HCT116 (cell line): Measurements from ENCODE around the gene TJP2. TPM values are rescaled to one million over a fixed set of nuclear protein-coding genes. Genes with fewer than 3 reads are reported as not detected.
A peak's percentile ranks its signal among the peaks of the same experiment; 100 is the strongest.

ENCODE experiments used
- ATAC-seq: fragments of 200-7000 bp; cut with Tn5 transposase; 2 replicates; pipeline ENCODE4 v1.9.1; 2020; ENCODE audit warnings: mild to moderate bottlenecking, moderate library complexity
- BruUV-seq: library from RNA; stranded (reverse); fragments of 400-500 nt; replicated peaks from 2 replicates; lab custom pipeline; 2021; lab: Mats Ljungman, UMichigan
- CTCF ChIA-PET: fragments of 300-600 bp; sonication (Branson Sonifier 250); formaldehyde crosslinking; loops from one replicate; lab custom pipeline; 2021; ENCODE audit warnings: antibody characterized with exemption; lab: Charles Lee
- POLR2A ChIA-PET: fragments of 300-600, 350-600 bp; sonication (Branson Sonifier 250); formaldehyde crosslinking; loops from one replicate; lab custom pipeline; 2021; ENCODE audit warnings: antibody characterized with exemption; lab: Charles Lee
- RAD21 ChIA-PET, 2 experiments: fragments of 300-600 bp; sonication (Branson Sonifier 250); formaldehyde crosslinking; loops; one replicate each; lab custom pipeline; 2023; ENCODE audit warnings: low total read pairs in 2 of 2; ENCODE audit not compliant: uncharacterized antibody in 2 of 2, unreplicated experiment in 2 of 2, low non-redundant PET in 1 of 2; lab: Charles Lee
- DNase-seq: peaks from one replicate; pipeline ENCODE4 v3.0.0-alpha.2; 2010; ENCODE audit warnings: low read depth, low spot score
- H2AFZ ChIP-seq: fragments of 200-600 bp; shearing (Covaris generic), sonication (generic); 2 replicates; pipeline ENCODE4 v1.6.1; 2017; ENCODE audit warnings: low read depth, mixed run types, mixed read lengths, antibody characterized with exemption, low read length; ENCODE audit not compliant: poor library complexity, severe bottlenecking
- H3K27ac ChIP-seq: 2 replicates; pipeline ENCODE4 v1.5.1; 2012; ENCODE audit warnings: low read depth, low read length
- H3K27me3 ChIP-seq: fragments of 200-600 bp; sonication (generic); 2 replicates; pipeline ENCODE4 v1.6.1; 2016; ENCODE audit warnings: mixed run types, low read length, mixed read lengths; ENCODE audit not compliant: insufficient read depth
- H3K36me3 ChIP-seq, 2 experiments: fragments of 200-500 bp in 1 of 2; fragments of 200-600 bp in 1 of 2; sonication (Bioruptor generic) in 1 of 2; sonication (generic) in 1 of 2; 2 replicates each; pipeline versions ENCODE4 v1.5.1 to v1.6.1; 2014 to 2016; ENCODE audit warnings: low read length in 2 of 2, inconsistent platforms in 1 of 2, mixed read lengths in 1 of 2, mixed run types in 1 of 2; ENCODE audit not compliant: insufficient read depth in 2 of 2, control insufficient read depth in 1 of 2
- H3K4me1 ChIP-seq, 2 experiments: fragments of 200-600 bp in 1 of 2; sonication (generic) in 1 of 2; 2 replicates each; pipeline versions ENCODE4 v1.5.1 to v1.6.1; 2012 to 2017; ENCODE audit warnings: low read length in 2 of 2, inconsistent platforms in 1 of 2, mild to moderate bottlenecking in 1 of 2, mixed read lengths in 1 of 2, mixed run types in 1 of 2, moderate library complexity in 1 of 2; ENCODE audit not compliant: insufficient read depth in 2 of 2, control insufficient read depth in 1 of 2
- H3K4me2 ChIP-seq: fragments of 200-600 bp; sonication (generic); 2 replicates; pipeline ENCODE4 v1.6.1; 2017; ENCODE audit warnings: mixed run types, low read length, mixed read lengths
- H3K4me3 ChIP-seq, 2 experiments: fragments of 200-600 bp in 1 of 2; sonication (generic) in 1 of 2; replicated peaks in 1 of 2; 2 replicates each; pipeline ENCODE4 v1.5.1; 2011 to 2016; ENCODE audit warnings: low read length in 2 of 2, control low read depth in 1 of 2, low read depth in 1 of 2, mild to moderate bottlenecking in 1 of 2, mixed read lengths in 1 of 2, mixed run types in 1 of 2
- H3K79me2 ChIP-seq: fragments of 200-600 bp; sonication (generic); 2 replicates; pipeline ENCODE4 v1.6.1; 2017; ENCODE audit warnings: mild to moderate bottlenecking, mixed run types, low read length, moderate library complexity, mixed read lengths; ENCODE audit not compliant: insufficient read depth
- H3K9ac ChIP-seq: fragments of 200-600 bp; sonication (generic); 2 replicates; pipeline ENCODE4 v1.6.1; 2016; ENCODE audit warnings: low read length, mixed read lengths
- H3K9me2 ChIP-seq: fragments of 200-600 bp; sonication (generic), shearing (Covaris generic); 2 replicates; pipeline ENCODE4 v1.6.1; 2017; ENCODE audit warnings: mixed run types, mild to moderate bottlenecking, moderate library complexity; ENCODE audit not compliant: insufficient read depth
- H3K9me3 ChIP-seq, 2 experiments: fragments of 200-500 bp in 1 of 2; fragments of 200-600 bp in 1 of 2; sonication (Bioruptor generic) in 1 of 2; sonication (generic) in 1 of 2; 2 replicates each; pipeline ENCODE4 v1.6.1; 2014 to 2017; ENCODE audit warnings: low read length in 2 of 2, mixed read lengths in 2 of 2, inconsistent platforms in 1 of 2, low read depth in 1 of 2, mild to moderate bottlenecking in 1 of 2, mixed run types in 1 of 2, moderate library complexity in 1 of 2; ENCODE audit not compliant: control insufficient read depth in 1 of 2, insufficient read depth in 1 of 2
- H4K20me1 ChIP-seq: fragments of 200-600 bp; sonication (generic), shearing (Covaris generic); 2 replicates; pipeline ENCODE4 v1.6.1; 2017; ENCODE audit warnings: mixed run types, mild to moderate bottlenecking, moderate library complexity; ENCODE audit not compliant: insufficient read depth
- CBX3 ChIP-seq: IDR thresholded peaks from 2 replicates; pipeline ENCODE4 v1.6.1; 2012; ENCODE audit warnings: low read depth
- CEBPB ChIP-seq: IDR thresholded peaks from 2 replicates; pipeline ENCODE4 v1.6.1; 2012; ENCODE audit warnings: low read depth
- CTCF ChIP-seq, 3 experiments: fragments of 200-600 bp in 1 of 3; sonication (generic) in 1 of 3; IDR thresholded peaks in 2 of 3; conservative IDR thresholded peaks in 1 of 3; 2 replicates each; pipeline ENCODE4 v1.5.1; 2012 to 2017; ENCODE audit warnings: low read depth in 2 of 3, low read length in 2 of 3, antibody characterized with exemption in 1 of 3, borderline replicate concordance in 1 of 3, control low read depth in 1 of 3, mild to moderate bottlenecking in 1 of 3, mixed read lengths in 1 of 3, mixed run types in 1 of 3, moderate library complexity in 1 of 3; ENCODE audit not compliant: insufficient read depth in 1 of 3
- EGR1 ChIP-seq: IDR thresholded peaks from 2 replicates; pipeline ENCODE4 v1.6.1; 2012; ENCODE audit warnings: low read depth
- ELF1 ChIP-seq: IDR thresholded peaks from 2 replicates; pipeline ENCODE4 v1.6.1; 2012; ENCODE audit warnings: low read depth, borderline replicate concordance
- EZH2 ChIP-seq: fragments of 200-600 bp; sonication (generic); IDR thresholded peaks from 2 replicates; pipeline ENCODE4 v1.6.1; 2017; ENCODE audit warnings: antibody characterized with exemption, mixed run types
- JUND ChIP-seq: IDR thresholded peaks from 2 replicates; pipeline ENCODE4 v1.6.1; 2012
- MAX ChIP-seq: IDR thresholded peaks from 2 replicates; pipeline ENCODE4 v1.6.1; 2012
- POLR2AphosphoS5 ChIP-seq: IDR thresholded peaks from 2 replicates; pipeline ENCODE4 v1.6.1; 2011; ENCODE audit warnings: mild to moderate bottlenecking, low read depth, low read length, moderate library complexity
- SP1 ChIP-seq: IDR thresholded peaks from 2 replicates; pipeline ENCODE4 v1.6.1; 2012; ENCODE audit warnings: low read depth
- YY1 ChIP-seq: IDR thresholded peaks from 2 replicates; pipeline ENCODE4 v1.6.1; 2011; ENCODE audit warnings: low read length, low read depth, moderate library complexity, mild to moderate bottlenecking; ENCODE audit not compliant: insufficient replicate concordance; ENCODE audit errors: extremely low read depth
- ZFX ChIP-seq: fragments of 450-650 bp; IDR thresholded peaks from 2 replicates; pipeline ENCODE4 v1.6.1; 2017
- intact Hi-C: fragments of 100-400 bp; cut with micrococcal nuclease; formaldehyde crosslinking; loops from 2 replicates; pipeline ENCODE4 v1.10.0; 2022
- total RNA-seq: library from RNA; stranded (reverse); gene quantifications from one replicate; pipeline ENCODE4 v1.2.1, GENCODE V29; 2021; ENCODE audit not compliant: unreplicated experiment

Gene TJP2
- total RNA-seq, 1 experiment from 2014 or later, result 39.7 TPM

DNA sequence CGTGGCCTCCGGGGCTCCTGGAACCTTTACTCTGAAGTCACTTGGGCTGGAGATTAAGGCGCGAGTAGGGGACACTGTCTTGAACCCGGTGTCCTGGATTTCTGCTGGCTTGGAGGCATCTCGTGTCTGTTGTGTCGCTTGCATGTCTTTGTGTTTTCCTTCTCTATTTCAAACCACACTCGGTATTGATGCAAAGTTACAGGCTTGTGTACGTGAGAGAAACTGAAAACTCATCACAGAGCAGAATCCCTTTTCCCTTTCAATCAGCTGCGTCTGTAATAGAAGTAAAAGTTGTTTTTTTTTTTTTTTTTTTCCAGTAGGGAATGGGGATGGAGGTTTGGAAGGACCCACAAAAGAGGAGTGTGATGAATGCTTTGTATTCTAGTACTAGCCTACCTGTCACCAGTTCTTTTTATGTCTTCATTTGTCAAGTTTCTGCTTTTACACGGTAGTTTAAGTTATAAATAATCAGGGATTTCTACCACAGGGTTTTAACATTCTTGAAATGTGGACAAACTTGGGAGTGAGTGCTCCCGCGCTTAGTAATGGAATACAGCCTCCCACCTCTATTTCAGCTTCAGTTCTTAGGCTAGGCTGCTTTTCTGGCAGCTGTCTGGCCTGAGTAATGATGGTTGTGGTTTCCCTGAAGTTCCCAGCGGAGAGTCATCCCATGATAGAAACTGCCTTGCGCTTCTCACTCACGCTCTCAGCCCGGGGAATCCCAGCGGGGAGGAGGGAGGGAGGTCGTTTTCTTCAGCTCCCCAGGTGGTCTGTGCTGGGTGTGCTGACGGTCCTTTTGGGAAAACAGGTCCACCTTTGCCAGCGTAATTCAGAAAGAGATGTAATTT lies 763 bp downstream of the TJP2 start:
- Histone ChIP-seq H3K4me1 (peaks cover 31 to 44% of the 10 kb centered on the region in 2 experiments), H3K9me2 (no peaks in the 10 kb centered on the region), H3K27me3 (no peaks in the 10 kb centered on the region), H3K9ac (no peak overlapping the region), H3K4me3 (no peak overlapping the region), H3K27ac (no peak overlapping the region), H3K36me3 (no peaks in the 10 kb centered on the region), H3K9me3 (no peaks in the 10 kb centered on the region), H2AFZ (no peak overlapping the region), H3K79me2 (no peaks in the 10 kb centered on the region; the same call in 1 of the 2 replicates), H4K20me1 (no peaks in the 10 kb centered on the region), H3K4me2 (peak overlapping the region; percentile 23; the same call in 1 of the 2 replicates)
- intact Hi-C loops, result no loop called here
- TF ChIP-seq JUND, result no peak
- no peak for TF ChIP-seq EGR1
- TF ChIP-seq CBX3, result no peak
- CTCF ChIA-PET, result interaction anchor here (1.7 kb wide), 1 partner anchor 17 kb away, joined by 4 read pairs; no protein-coding TSS in a partner anchor
- ATAC-seq (no peak), DNase-seq (no peak)
- POLR2A ChIA-PET, result no interaction called here
- no TSS peak for BruUV-seq
- RAD21 ChIA-PET, result no interaction called here

DNA sequence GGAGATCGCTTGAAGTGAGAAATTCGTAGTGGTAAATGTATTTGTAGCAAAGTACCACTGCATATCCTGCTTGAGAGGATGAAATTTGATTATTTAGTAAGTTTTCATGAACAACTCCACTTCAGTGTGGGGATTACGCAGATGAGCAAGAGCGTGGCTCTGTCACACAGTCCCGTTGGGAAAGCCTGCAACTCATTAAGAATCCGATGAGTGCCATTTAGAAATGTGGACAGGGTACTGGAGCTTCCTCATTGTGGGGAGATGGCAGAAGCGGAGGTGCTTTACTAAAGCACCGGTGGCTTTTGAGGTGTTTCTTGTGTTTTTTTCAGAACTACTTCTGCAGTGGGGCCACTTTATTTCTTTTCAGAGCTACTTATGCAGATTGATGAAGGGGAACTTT lies 1.4 kb downstream of the TJP2 start:
- no peak for ATAC-seq
- RAD21 ChIA-PET, result no interaction called here
- intact Hi-C loops, result no loop called here
- POLR2A ChIA-PET, result no interaction called here
- CTCF ChIA-PET, result interaction anchor here (1.7 kb wide), 1 partner anchor 17 kb away, joined by 4 read pairs; no protein-coding TSS in a partner anchor
- no peaks in the 10 kb centered on the region for H4K20me1 ChIP-seq
- no peaks in the 10 kb centered on the region for H3K27me3 ChIP-seq
- H2AFZ ChIP-seq, result no peak overlapping the region
- no peaks in the 10 kb centered on the region for H3K9me3 ChIP-seq
- no peak overlapping the region for H3K4me3 ChIP-seq
- no peaks in the 10 kb centered on the region for H3K9me2 ChIP-seq
- TF ChIP-seq EGR1 (no peak), POLR2AphosphoS5 (no peak), ELF1 (no peak), YY1 (no peak), ZFX (no peak), MAX (no peak), CEBPB (no peak), EZH2 (no peak), JUND (no peak), CTCF (IDR thresholded peaks at IDR 0.05 in 2 of 3, conservative IDR thresholded peaks at IDR 0.05 in 1 of 3; ENCODE audit: borderline replicate concordance in 1 of 3, insufficient read depth in 1 of 3, low read depth in 2 of 3, low read length in 2 of 3) (no peak), SP1 (no peak)
- peaks cover 38 to 50% of the 10 kb centered on the region in 2 experiments for H3K4me1 ChIP-seq
- no peaks in the 10 kb centered on the region for H3K36me3 ChIP-seq
- no peaks in the 10 kb centered on the region; the same call in 1 of the 2 replicates for H3K79me2 ChIP-seq
- DNase-seq, result no peak
- BruUV-seq, result no TSS peak
- no peak overlapping the region for H3K9ac ChIP-seq
- H3K4me2 ChIP-seq, result peak overlapping the region; percentile 23; the same call in 1 of the 2 replicates
- H3K27ac ChIP-seq, result no peak overlapping the region
